Stimulated activated CD8-positive, alpha-beta memory T cell treated with anti-CD3 and anti-CD28 coated beads, Interleukin-4, amount 100 ng/mL, for 48 hours (primary cell): Measurements from ENCODE around the gene LCTL.
"Not testable (repeated sequence)": the region's sequence is repeated elsewhere in the genome, so short reads cannot be mapped to it uniquely, and the experiment has no call there.

Source experiments
- DNase-seq: peaks from one replicate; pipeline ENCODE4 v3.0.0-alpha.2; 2020

The LCTL gene

GRCh38 chr15:66564136-66565041, 1.4 kb downstream of the LCTL start:
- DNase-seq = no peak

GRCh38 chr15:66563566-66564110, 2.2 kb downstream of the LCTL start:
- no peak for DNase-seq

GRCh38 chr15:66563126-66563525, 2.7 kb downstream of the LCTL start:
- no peak for DNase-seq

- no peak for DNase-seq
Observed at GRCh38 chr15:66560856-66561525, 4.8 kb downstream of the LCTL start.

- DNase-seq = no peak
Observed at GRCh38 chr15:66558271-66558670, 7.5 kb downstream of the LCTL start.

- no peak for DNase-seq
Observed at GRCh38 chr15:66555685-66556084, 10.1 kb downstream of the LCTL start.

- no peak for DNase-seq
Observed at GRCh38 chr15:66545255-66545654, 20.5 kb downstream of the LCTL start.

GRCh38 chr15:66542896-66543295, 22.9 kb downstream of the LCTL start:
- DNase-seq = no peak

- no peak for DNase-seq
Observed at GRCh38 chr15:66535056-66535455, 30.7 kb downstream of the LCTL start.

- DNase-seq = no peak
Observed at GRCh38 chr15:66524838-66525237, 41.0 kb downstream of the LCTL start.

- DNase-seq = no peak
Observed at GRCh38 chr15:66523926-66524325, 41.9 kb downstream of the LCTL start.

GRCh38 chr15:66515901-66516322, 49.9 kb downstream of the LCTL start:
- no peak for DNase-seq

GRCh38 chr15:66514586-66514985, 51.2 kb downstream of the LCTL start:
- no peak for DNase-seq

GRCh38 chr15:66508293-66508883, 57.4 kb downstream of the LCTL start:
- no peak for DNase-seq

- no peak for DNase-seq
Observed at GRCh38 chr15:66505818-66506217, 60.0 kb downstream of the LCTL start.

GRCh38 chr15:66505430-66505811, 60.4 kb downstream of the LCTL start:
- no peak for DNase-seq

- DNase-seq = peak; percentile 82
Observed at GRCh38 chr15:66504563-66505429, 61.0 kb downstream of the LCTL start, which contains the start of the genes RPL4 and ZWILCH. RPL4 (minus strand) TSS chr15:66504855; CDS start chr15:66504790, 65 bp downstream. ZWILCH (plus strand) TSS chr15:66505326; CDS start chr15:66505339, 13 bp downstream.

- DNase-seq = no peak
Observed at GRCh38 chr15:66503780-66504562, 61.8 kb downstream of the LCTL start.

- DNase-seq = not testable (repeated sequence)
Observed at GRCh38 chr15:66503041-66503648, 62.7 kb downstream of the LCTL start.

GRCh38 chr15:66502491-66502890, 63.3 kb downstream of the LCTL start:
- no peak for DNase-seq

GRCh38 chr15:66500346-66500745, 65.5 kb downstream of the LCTL start:
- DNase-seq = not testable (repeated sequence)
